Hepatocyte (in vitro differentiated cells): ENCODE data around the gene PLXNA2. TPM values are rescaled to one million over a fixed set of nuclear protein-coding genes. Genes with fewer than 3 reads are reported as not detected.

Experiments
- DNase-seq: peaks from one replicate; pipeline ENCODE4 v3.0.0-alpha.2; 2016; ENCODE audit warnings: low spot score
- H2AFZ ChIP-seq: fragments of 200-600 bp; sonication (generic); 2 replicates; pipeline ENCODE4 v1.6.0; 2016; ENCODE audit warnings: antibody characterized with exemption, mild to moderate bottlenecking
- H3K27ac ChIP-seq: fragments of 200-600 bp; sonication (generic); 2 replicates; pipeline ENCODE4 v1.5.1; 2016; ENCODE audit warnings: mild to moderate bottlenecking
- H3K27me3 ChIP-seq: fragments of 200-600 bp; sonication (generic); 2 replicates; pipeline ENCODE4 v1.6.1; 2016
- H3K36me3 ChIP-seq: fragments of 200-600 bp; sonication (generic); replicated peaks from 2 replicates; pipeline ENCODE4 v1.5.1; 2016; ENCODE audit warnings: low read depth; ENCODE audit not compliant: insufficient read depth
- H3K4me1 ChIP-seq: fragments of 200-600 bp; sonication (generic); 2 replicates; pipeline ENCODE4 v1.5.1; 2016; ENCODE audit warnings: mild to moderate bottlenecking, moderate library complexity; ENCODE audit not compliant: insufficient read depth
- H3K4me2 ChIP-seq: fragments of 200-600 bp; sonication (generic); 2 replicates; pipeline ENCODE4 v1.6.0; 2016
- H3K4me3 ChIP-seq: fragments of 200-600 bp; sonication (generic); 2 replicates; pipeline ENCODE4 v1.5.1; 2016; ENCODE audit warnings: mild to moderate bottlenecking
- H3K79me2 ChIP-seq: fragments of 200-600 bp; sonication (generic); 2 replicates; pipeline ENCODE4 v1.6.0; 2017; ENCODE audit warnings: mild to moderate bottlenecking
- H3K9me2 ChIP-seq: fragments of 200-600 bp; sonication (generic); replicated peaks from 2 replicates; pipeline ENCODE4 v1.6.0; 2017; ENCODE audit warnings: mild to moderate bottlenecking; ENCODE audit not compliant: insufficient read depth
- H3K9me3 ChIP-seq: fragments of 200-600 bp; sonication (generic); 2 replicates; pipeline ENCODE4 v1.5.1; 2016; ENCODE audit warnings: low read depth, mild to moderate bottlenecking
- H4K20me1 ChIP-seq: fragments of 200-600 bp; sonication (generic); 2 replicates; pipeline ENCODE4 v1.6.0; 2016; ENCODE audit warnings: mild to moderate bottlenecking; ENCODE audit not compliant: insufficient read depth, poor library complexity, severe bottlenecking
- EZH2 ChIP-seq: fragments of 200-600 bp; sonication (generic); IDR thresholded peaks from 2 replicates; pipeline ENCODE4 v1.6.1; 2016; ENCODE audit warnings: antibody characterized with exemption, mild to moderate bottlenecking, borderline replicate concordance
- EZH2phosphoT487 ChIP-seq: fragments of 200-600 bp; sonication (generic); IDR thresholded peaks from one replicate; pipeline ENCODE4 v1.6.1; 2018; ENCODE audit warnings: antibody characterized with exemption, mild to moderate bottlenecking, low read depth, moderate library complexity; ENCODE audit not compliant: unreplicated experiment, severe bottlenecking
- WGBS: methylation state at CpG from one replicate; pipeline ENCODE4 v1.1.6; 2016; ENCODE audit warnings: low lambda C conversion rate; ENCODE audit errors: missing lambda C conversion rate; 5-methylcytosine and 5-hydroxymethylcytosine counted together
- polyA plus RNA-seq: library from polyadenylated mRNA; unstranded; fragments of >200 nt; fragmentation: Nextera tagmentation; extraction: Ambion mirVana; gene quantifications from 2 replicates; pipeline ENCODE4 v1.2.1, GENCODE V29; 2016
- total RNA-seq: library from RNA; depleted of rRNA; stranded (reverse); fragments of >200 nt; gene quantifications from 2 replicates; pipeline ENCODE4 v1.2.3, GENCODE V29; 2014
- TF ChIP-seq, protein P1 (sequence below): fragments of 200-600 bp; sonication (generic); IDR thresholded peaks from 2 replicates; pipeline ENCODE4 v1.5.1; 2016; ENCODE audit warnings: antibody characterized with exemption, mild to moderate bottlenecking; ENCODE audit not compliant: poor library complexity

PLXNA2 gene
- total and polyA plus RNA-seq, 2 experiments from 2014 or later, result 9.8 to 13.1 TPM

DNA sequence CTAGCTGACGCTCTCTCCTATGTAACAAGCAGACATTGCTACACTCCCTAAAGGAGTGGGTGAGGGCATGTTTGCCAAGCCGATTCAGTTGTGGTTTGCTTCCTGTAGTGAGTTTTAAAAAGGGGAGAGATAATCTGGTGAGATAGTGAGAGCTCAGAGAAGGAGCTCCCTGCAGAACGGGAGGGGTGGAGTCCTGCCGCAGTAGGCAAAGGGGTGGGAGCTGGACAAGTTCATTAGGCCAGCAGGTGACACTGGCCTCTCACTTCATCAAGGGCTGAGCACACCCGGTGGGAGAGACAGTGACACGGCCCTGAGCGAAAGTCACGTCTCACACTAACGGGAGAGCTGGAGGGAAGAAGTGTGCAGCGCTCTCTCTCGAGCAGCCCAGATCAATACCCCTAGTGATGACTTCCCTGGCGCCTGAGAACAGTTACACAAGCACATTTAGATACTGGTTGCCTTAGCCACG is 189.2 kb downstream of the PLXNA2 start:
- WGBS, result 53% methylated on average over 13 of the region's 13 CpGs
- TF ChIP-seq EZH2, result no peak
- TF ChIP-seq, protein P1, sequence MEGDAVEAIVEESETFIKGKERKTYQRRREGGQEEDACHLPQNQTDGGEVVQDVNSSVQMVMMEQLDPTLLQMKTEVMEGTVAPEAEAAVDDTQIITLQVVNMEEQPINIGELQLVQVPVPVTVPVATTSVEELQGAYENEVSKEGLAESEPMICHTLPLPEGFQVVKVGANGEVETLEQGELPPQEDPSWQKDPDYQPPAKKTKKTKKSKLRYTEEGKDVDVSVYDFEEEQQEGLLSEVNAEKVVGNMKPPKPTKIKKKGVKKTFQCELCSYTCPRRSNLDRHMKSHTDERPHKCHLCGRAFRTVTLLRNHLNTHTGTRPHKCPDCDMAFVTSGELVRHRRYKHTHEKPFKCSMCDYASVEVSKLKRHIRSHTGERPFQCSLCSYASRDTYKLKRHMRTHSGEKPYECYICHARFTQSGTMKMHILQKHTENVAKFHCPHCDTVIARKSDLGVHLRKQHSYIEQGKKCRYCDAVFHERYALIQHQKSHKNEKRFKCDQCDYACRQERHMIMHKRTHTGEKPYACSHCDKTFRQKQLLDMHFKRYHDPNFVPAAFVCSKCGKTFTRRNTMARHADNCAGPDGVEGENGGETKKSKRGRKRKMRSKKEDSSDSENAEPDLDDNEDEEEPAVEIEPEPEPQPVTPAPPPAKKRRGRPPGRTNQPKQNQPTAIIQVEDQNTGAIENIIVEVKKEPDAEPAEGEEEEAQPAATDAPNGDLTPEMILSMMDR, result no peak
- no peak for TF ChIP-seq EZH2phosphoT487
- Histone ChIP-seq H3K4me1 (peaks cover 7% of the 10 kb centered on the region), H3K9me2 (no peaks in the 10 kb centered on the region), H3K9me3 (no peaks in the 10 kb centered on the region), H3K4me3 (no peak overlapping the region), H2AFZ (no peak overlapping the region), H3K4me2 (no peak overlapping the region), H4K20me1 (no peaks in the 10 kb centered on the region), H3K27ac (no peak overlapping the region), H3K79me2 (no peaks in the 10 kb centered on the region), H3K27me3 (peaks cover 9% of the 10 kb centered on the region), H3K36me3 (no peaks in the 10 kb centered on the region)
- DNase-seq, result no peak

DNA sequence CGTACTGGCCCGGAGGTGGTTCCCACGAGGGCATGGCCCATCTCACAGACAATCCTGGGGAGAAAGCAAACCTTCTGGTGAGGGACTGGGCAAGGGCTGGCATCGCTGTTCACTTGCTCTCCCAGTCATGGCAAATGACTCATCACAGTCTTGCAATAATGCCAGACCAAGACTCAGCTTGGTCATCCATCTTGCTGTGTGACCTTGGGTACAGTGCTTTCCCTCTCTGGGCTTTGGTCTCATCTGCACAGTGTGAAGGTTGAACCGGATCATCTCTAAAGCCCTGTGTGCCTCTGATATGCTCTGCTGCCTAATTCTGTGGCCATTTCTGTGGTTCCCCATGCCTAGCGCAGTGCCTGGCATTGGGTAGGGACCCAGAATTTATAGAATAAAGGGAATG is 189.7 kb downstream of the PLXNA2 start:
- Histone ChIP-seq H4K20me1 (no peaks in the 10 kb centered on the region), H2AFZ (no peak overlapping the region), H3K79me2 (no peaks in the 10 kb centered on the region), H3K4me2 (no peak overlapping the region), H3K27ac (no peak overlapping the region), H3K9me2 (no peaks in the 10 kb centered on the region), H3K4me3 (no peak overlapping the region), H3K27me3 (peaks cover 9% of the 10 kb centered on the region), H3K36me3 (no peaks in the 10 kb centered on the region), H3K9me3 (no peaks in the 10 kb centered on the region), H3K4me1 (peaks cover 7% of the 10 kb centered on the region)
- WGBS, result 91% methylated on average over 6 of the region's 6 CpGs
- no peak for DNase-seq
- TF ChIP-seq EZH2 (no peak), EZH2phosphoT487 (no peak)
- TF ChIP-seq, protein P1, result no peak

DNA sequence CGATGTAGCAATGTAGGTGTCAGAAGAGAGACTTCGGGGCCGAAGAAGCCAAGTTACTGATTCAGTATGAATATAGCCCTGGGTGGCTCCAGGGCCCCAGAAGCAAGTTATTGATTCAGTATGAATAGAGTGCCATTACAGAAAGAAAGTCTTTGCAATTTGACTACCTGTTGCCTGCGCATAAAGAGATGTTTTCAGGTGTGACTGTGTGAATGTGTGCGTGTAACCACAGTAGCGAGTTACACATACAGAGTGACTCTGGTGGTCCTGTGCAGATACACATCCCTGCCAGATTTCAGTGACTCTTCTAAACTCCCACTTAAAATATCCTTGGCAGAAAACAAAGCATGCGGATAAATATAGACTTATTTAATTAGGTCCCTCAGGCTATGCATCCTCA is 190.5 kb downstream of the PLXNA2 start:
- H3K9me2 ChIP-seq, result no peaks in the 10 kb centered on the region
- no peak overlapping the region for H3K4me3 ChIP-seq
- no peak overlapping the region for H3K4me2 ChIP-seq
- no peak for DNase-seq
- H3K36me3 ChIP-seq, result no peaks in the 10 kb centered on the region
- TF ChIP-seq EZH2, result no peak
- TF ChIP-seq, protein P1, result no peak
- no peak for TF ChIP-seq EZH2phosphoT487
- no peaks in the 10 kb centered on the region for H3K9me3 ChIP-seq
- H3K27me3 ChIP-seq, result peaks cover 9% of the 10 kb centered on the region
- no peaks in the 10 kb centered on the region for H3K79me2 ChIP-seq
- WGBS, result 94% methylated on average over 7 of the region's 7 CpGs
- no peak overlapping the region for H2AFZ ChIP-seq
- H4K20me1 ChIP-seq, result no peaks in the 10 kb centered on the region
- H3K27ac ChIP-seq, result no peak overlapping the region
- peaks cover 1% of the 10 kb centered on the region for H3K4me1 ChIP-seq
